ENCODE data around the gene SLC8A1.

The SLC8A1 gene

DNA sequence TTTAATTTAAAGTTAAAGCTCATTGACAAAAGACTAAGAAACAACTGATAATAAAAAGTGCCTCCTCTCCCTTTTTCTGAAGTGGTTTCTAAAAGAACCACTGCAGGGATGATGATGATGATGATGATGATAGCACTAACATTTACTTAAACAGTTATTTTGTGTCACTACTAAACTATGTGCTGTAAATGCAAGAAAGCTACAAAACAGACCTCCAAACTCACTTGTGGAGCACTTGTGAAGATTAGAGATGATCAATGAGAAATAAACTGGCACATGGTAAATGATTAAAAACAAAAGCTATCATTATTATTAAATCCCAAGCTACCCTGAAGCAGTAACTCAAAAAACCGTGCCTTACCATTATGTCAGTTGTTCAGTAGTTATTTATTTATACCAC is 88.7 kb downstream of the SLC8A1 start:
- no peak for DNase-seq (ENCODE audit: low read depth)
- H3K4me3 ChIP-seq (ENCODE audit: low read depth, low read length): no peak overlapping the region

DNA sequence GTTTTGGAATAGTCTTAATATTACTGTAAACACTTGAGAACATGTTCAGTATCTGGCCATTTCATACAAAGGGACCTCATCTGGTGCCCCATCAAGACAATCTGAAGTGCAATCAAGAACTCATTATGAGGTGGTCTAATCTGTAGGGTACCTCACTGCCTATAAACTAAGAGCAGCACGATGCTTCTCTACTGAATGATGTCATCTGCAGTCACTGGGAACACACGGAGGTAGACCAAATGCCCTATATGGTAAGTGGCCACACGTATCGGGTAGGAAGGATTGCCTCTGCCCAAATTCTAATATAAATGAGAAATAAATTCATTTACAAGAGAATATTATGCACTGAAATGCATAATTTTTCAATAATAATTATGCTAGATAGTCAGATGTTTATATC is 90.4 kb downstream of the SLC8A1 start:
- TF ChIP-seq POLR2A (IDR thresholded peaks at IDR 0.05; ENCODE audit: extremely low read depth, insufficient read length): no peak
- TF ChIP-seq, protein P1, sequence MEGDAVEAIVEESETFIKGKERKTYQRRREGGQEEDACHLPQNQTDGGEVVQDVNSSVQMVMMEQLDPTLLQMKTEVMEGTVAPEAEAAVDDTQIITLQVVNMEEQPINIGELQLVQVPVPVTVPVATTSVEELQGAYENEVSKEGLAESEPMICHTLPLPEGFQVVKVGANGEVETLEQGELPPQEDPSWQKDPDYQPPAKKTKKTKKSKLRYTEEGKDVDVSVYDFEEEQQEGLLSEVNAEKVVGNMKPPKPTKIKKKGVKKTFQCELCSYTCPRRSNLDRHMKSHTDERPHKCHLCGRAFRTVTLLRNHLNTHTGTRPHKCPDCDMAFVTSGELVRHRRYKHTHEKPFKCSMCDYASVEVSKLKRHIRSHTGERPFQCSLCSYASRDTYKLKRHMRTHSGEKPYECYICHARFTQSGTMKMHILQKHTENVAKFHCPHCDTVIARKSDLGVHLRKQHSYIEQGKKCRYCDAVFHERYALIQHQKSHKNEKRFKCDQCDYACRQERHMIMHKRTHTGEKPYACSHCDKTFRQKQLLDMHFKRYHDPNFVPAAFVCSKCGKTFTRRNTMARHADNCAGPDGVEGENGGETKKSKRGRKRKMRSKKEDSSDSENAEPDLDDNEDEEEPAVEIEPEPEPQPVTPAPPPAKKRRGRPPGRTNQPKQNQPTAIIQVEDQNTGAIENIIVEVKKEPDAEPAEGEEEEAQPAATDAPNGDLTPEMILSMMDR (IDR thresholded peaks at IDR 0.05; ENCODE audit: low read depth, low read length): no peak
- TF ChIP-seq MYC (IDR thresholded peaks at IDR 0.05; ENCODE audit: low read depth, low read length): no peak
- TF ChIP-seq, protein P2, sequence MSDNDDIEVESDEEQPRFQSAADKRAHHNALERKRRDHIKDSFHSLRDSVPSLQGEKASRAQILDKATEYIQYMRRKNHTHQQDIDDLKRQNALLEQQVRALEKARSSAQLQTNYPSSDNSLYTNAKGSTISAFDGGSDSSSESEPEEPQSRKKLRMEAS (IDR thresholded peaks at IDR 0.05; ENCODE audit: low read depth, low read length): no peak
- H3K4me3 ChIP-seq (ENCODE audit: low read depth, low read length): no peak overlapping the region
- no peak for DNase-seq (ENCODE audit: low read depth)

More for the DNA sequence above, 88.7 kb downstream of the SLC8A1 start:
- TF ChIP-seq, protein P2 (IDR thresholded peaks at IDR 0.05; ENCODE audit: low read depth, low read length): no peak

- H3K4me3 ChIP-seq (ENCODE audit: low read depth, low read length): no peak overlapping the region
- TF ChIP-seq, protein P1 (IDR thresholded peaks at IDR 0.05; ENCODE audit: low read depth, low read length): no peak
- DNase-seq (ENCODE audit: low read depth): no peak
Observed at GRCh38 chr2:40360652-40361051, 91.2 kb downstream of the SLC8A1 start.

- DNase-seq (ENCODE audit: low read depth): no peak
- TF ChIP-seq, protein P2 (IDR thresholded peaks at IDR 0.05; ENCODE audit: low read depth, low read length): no peak
- TF ChIP-seq, protein P1 (IDR thresholded peaks at IDR 0.05; ENCODE audit: low read depth, low read length): no peak
- no peak for TF ChIP-seq MYC (IDR thresholded peaks at IDR 0.05; ENCODE audit: low read depth, low read length)
- TF ChIP-seq POLR2A (IDR thresholded peaks at IDR 0.05; ENCODE audit: extremely low read depth, insufficient read length): no peak
Observed at GRCh38 chr2:40359811-40360210, 92.1 kb downstream of the SLC8A1 start.

DNA sequence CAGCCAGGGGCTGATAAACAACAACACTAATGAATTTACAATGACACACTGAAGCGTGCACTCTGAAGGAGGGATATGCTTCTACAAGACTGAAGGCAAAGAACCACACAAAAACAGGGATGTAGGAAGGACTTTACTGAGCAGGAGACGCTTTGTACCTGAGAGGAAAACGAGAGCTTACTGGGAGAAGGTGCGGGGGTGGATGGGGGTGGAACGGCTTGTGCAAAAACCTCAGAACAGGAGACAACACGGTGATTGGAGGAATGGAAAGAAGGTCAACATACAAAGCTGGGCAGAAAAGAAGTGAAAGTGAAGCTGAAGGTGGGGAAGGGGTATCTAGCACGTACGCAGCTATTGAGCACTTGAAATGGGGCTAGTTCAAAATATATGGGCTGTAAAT is 93.1 kb downstream of the SLC8A1 start:
- TF ChIP-seq POLR2A (IDR thresholded peaks at IDR 0.05; ENCODE audit: extremely low read depth, insufficient read length) (no peak), MYC (IDR thresholded peaks at IDR 0.05; ENCODE audit: low read depth, low read length) (no peak)
- TF ChIP-seq, protein P2 (IDR thresholded peaks at IDR 0.05; ENCODE audit: low read depth, low read length): no peak
- TF ChIP-seq, protein P1 (IDR thresholded peaks at IDR 0.05; ENCODE audit: low read depth, low read length): no peak
- H3K4me3 ChIP-seq (ENCODE audit: low read depth, low read length): no peak overlapping the region
- no peak for DNase-seq (ENCODE audit: low read depth)

More at GRCh38 chr2:40359811-40360210, 92.1 kb downstream of the SLC8A1 start:
- no peak overlapping the region for H3K4me3 ChIP-seq (ENCODE audit: low read depth, low read length)

DNA sequence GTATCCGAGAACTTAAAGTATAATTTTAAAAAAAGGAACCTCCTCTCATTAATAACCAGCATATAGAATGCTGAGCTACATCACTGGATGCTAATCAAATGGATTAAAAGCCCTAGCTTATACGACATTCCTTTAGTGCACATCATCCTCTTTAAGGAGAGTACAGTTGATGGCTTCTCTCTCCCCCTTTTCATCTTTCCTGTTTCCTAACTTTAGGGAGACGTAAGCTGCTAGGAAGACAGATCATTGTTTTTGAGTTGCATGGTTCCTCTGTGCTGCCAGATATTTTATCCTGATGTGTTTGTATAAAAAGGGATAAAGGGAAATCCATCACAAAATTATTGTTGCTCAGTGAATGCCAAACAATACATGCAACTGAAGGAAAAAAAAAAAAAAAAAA is 94.2 kb downstream of the SLC8A1 start:
- no peak for DNase-seq (ENCODE audit: low read depth)
- H3K4me3 ChIP-seq (ENCODE audit: low read depth, low read length): no peak overlapping the region
- TF ChIP-seq, protein P2 (IDR thresholded peaks at IDR 0.05; ENCODE audit: low read depth, low read length): no peak
- TF ChIP-seq MYC (IDR thresholded peaks at IDR 0.05; ENCODE audit: low read depth, low read length) (no peak), POLR2A (IDR thresholded peaks at IDR 0.05; ENCODE audit: extremely low read depth, insufficient read length) (no peak)
- TF ChIP-seq, protein P1 (IDR thresholded peaks at IDR 0.05; ENCODE audit: low read depth, low read length): no peak
